Activated gamma-delta T cell (primary cell): Measurements from ENCODE around the gene OPRL1.

Experiments used
- DNase-seq: peaks from one replicate; lab custom pipeline; 2025; lab: John Stamatoyannopoulos, UW

The OPRL1 gene

GRCh38 chr20:64104667-64105451 is 25.0 kb downstream of the OPRL1 start:
- DNase-seq, result no peak

- no peak for DNase-seq
Measured at GRCh38 chr20:64105846-64106434, 26.1 kb downstream of the OPRL1 start.

- DNase-seq, result no peak
Measured at GRCh38 chr20:64106435-64106961, 26.6 kb downstream of the OPRL1 start.

GRCh38 chr20:64106981-64107735 is 27.3 kb downstream of the OPRL1 start, which contains the start of gene NPBWR2:
TSS of gene NPBWR2 (minus strand) at chr20:64107565. CDS start at chr20:64106831, 734 bp downstream.
- DNase-seq, result no peak

- DNase-seq, result no peak
Measured at GRCh38 chr20:64107736-64108457, 28.0 kb downstream of the OPRL1 start.

GRCh38 chr20:64108731-64109681 is 29.1 kb downstream of the OPRL1 start:
- DNase-seq, result no peak

- DNase-seq, result no peak
Measured at GRCh38 chr20:64109831-64110391, 30.0 kb downstream of the OPRL1 start.

- DNase-seq, result no peak
Measured at GRCh38 chr20:64110411-64111068, 30.7 kb downstream of the OPRL1 start.

GRCh38 chr20:64111841-64112641 is 32.2 kb downstream of the OPRL1 start:
- DNase-seq, result no peak

- DNase-seq, result no peak
Measured at GRCh38 chr20:64112691-64113443, 33.0 kb downstream of the OPRL1 start.

- no peak for DNase-seq
Measured at GRCh38 chr20:64113444-64113775, 33.5 kb downstream of the OPRL1 start.

- DNase-seq, result no peak
Measured at GRCh38 chr20:64113796-64114355, 34.0 kb downstream of the OPRL1 start.

GRCh38 chr20:64114356-64114971 is 34.6 kb downstream of the OPRL1 start:
- no peak for DNase-seq

- DNase-seq, result no peak
Measured at GRCh38 chr20:64115171-64115911, 35.5 kb downstream of the OPRL1 start.

GRCh38 chr20:64116016-64116415 is 36.1 kb downstream of the OPRL1 start:
- DNase-seq, result no peak

GRCh38 chr20:64116541-64117431 is 36.9 kb downstream of the OPRL1 start:
- no peak for DNase-seq
